Measurements from ENCODE around the gene KRT31.

DNA sequence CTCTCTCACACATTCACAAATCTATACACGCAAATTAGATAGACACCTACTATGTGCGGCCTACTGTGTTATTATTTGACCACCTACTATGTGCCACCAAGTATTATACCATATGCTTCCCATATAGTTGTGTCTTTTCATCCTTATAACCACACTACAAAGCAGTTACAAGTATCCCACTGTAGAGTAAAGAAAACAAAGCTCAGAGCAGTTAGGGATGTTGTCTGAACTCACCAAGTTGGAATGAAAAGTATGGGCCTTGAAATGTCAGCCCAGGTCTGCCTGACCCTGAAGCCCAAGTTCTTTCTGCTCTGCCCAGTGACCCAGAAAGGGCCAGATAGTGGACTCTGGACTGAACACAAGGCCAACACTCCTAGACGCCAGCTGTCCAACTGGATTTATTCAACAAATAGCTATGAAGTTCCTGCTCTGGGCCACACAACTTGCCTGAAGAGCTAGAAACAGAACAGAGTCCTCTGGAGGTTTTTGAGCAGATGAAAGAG, 18.5 kb upstream of the KRT31 start:
- TF ChIP-seq, protein P1, sequence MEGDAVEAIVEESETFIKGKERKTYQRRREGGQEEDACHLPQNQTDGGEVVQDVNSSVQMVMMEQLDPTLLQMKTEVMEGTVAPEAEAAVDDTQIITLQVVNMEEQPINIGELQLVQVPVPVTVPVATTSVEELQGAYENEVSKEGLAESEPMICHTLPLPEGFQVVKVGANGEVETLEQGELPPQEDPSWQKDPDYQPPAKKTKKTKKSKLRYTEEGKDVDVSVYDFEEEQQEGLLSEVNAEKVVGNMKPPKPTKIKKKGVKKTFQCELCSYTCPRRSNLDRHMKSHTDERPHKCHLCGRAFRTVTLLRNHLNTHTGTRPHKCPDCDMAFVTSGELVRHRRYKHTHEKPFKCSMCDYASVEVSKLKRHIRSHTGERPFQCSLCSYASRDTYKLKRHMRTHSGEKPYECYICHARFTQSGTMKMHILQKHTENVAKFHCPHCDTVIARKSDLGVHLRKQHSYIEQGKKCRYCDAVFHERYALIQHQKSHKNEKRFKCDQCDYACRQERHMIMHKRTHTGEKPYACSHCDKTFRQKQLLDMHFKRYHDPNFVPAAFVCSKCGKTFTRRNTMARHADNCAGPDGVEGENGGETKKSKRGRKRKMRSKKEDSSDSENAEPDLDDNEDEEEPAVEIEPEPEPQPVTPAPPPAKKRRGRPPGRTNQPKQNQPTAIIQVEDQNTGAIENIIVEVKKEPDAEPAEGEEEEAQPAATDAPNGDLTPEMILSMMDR (IDR thresholded peaks at IDR 0.05; ENCODE audit: low read depth, low read length): no peak
- no peak for TF ChIP-seq EZH2phosphoT487 (IDR thresholded peaks at IDR 0.05; ENCODE audit: low read depth)
